HG03139 (cell line): Measurements from ENCODE around the gene AMPD3.

Experiments
- ATAC-seq: cut with Tn5 transposase; IDR thresholded peaks from one replicate; pipeline ENCODE4 v1.9.1; 2021; ENCODE audit not compliant: unreplicated experiment

The AMPD3 gene

GRCh38 chr11:10500757-10501684 lies 46.0 kb downstream of the AMPD3 start:
- ATAC-seq, result no peak

- no peak for ATAC-seq
Observed at GRCh38 chr11:10502065-10502680, 47.1 kb downstream of the AMPD3 start.

DNA sequence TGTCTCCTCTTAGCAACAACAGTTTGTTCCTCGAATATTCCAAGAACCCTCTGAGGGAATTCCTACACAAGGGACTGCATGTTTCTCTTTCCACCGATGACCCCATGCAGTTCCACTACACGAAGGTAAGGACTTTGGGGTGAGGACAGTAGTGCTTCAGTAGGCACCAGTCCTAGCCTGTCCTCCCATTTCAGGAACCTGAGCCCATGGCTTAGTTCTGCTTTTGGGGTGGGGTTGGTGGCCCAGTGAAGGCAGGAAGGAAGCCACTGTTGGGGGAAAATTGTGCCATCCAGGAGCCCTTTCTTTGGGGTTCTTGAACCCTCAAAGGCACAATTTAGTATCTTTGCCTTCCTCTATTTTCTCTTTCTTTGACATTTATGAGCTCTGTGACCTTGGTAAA lies 47.7 kb downstream of the AMPD3 start:
- no peak for ATAC-seq

- no peak for ATAC-seq
Observed at GRCh38 chr11:10503221-10503620, 48.2 kb downstream of the AMPD3 start.

DNA sequence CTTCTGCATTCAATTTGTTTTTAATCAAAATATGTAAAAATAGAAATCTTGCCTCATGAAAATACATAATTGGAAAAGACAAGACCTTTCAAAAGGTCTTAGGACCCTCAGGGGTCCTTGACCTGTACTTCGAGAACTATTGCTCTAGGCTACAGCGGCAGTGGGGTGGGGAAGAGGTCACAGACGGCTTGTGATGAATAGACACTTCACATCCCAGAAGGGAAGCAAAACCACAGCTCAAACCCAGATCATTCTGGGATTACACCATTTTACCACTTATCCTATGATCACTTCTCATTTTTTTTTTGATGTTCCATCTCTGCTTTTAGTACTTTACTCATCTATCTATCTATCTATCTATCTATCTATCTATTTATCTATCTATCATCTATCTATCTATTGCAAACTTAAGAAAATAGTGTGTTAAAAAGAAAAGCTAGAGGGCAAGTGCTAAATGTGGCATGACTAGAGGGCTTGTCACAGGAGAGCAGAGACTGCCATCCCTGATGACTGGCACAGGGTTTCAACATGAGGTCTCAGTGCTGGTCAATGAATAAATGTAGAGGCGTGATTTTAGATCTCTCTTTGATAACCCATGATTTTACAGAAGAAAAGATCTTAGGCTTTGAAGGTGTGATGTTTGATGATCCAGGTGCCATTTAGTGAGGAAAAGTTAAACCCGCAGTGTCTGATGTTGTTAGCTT lies 48.9 kb downstream of the AMPD3 start:
- ATAC-seq, result no peak

DNA sequence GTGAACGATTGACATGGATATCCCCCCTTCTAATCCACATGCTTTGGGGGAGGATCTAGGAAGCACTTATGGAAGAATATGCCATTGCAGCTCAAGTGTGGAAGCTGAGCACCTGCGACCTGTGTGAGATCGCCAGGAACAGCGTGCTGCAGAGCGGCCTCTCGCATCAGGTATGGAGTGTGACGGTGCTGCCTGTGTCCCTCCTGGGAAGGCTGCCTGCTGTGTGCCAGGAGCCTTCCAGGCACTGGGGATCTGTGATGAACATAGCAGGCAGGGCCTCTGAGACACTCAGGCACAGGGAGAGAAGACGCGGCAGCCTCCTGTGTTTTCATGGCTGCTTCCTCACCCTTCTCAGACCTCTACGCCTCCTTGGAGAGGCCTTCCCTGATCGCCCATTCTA lies 49.4 kb downstream of the AMPD3 start:
- ATAC-seq, result no peak

DNA sequence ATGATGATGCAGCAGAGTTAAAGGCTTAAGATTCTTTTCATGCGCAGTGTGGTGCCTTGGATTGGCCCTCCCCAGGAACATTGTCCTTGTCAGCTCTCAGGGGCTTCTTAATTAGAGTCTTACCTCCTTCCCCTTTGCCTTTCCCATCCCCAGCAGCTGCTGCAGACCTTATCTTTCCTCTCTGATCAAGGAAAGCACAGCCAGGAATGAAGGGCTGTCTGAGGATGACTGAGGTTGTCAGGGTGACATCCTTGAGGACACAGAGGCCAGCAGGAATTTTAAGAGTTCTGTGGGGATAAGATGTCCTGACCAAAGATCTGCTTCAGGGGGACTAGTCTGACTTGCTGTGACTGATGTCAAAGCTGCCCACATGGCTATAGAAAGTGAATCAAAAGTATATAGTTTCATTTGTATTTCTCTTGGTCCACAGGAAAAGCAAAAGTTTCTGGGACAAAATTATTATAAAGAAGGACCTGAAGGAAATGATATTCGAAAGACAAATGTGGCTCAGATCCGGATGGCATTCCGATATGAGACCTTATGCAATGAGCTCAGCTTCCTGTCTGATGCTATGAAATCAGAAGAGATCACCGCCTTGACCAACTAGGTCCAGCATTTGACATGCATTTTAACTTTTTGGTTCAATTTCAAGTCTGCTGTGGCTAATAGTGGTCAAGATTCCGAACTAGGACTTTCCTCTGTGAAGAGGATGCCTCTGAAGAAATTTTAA lies 50.4 kb downstream of the AMPD3 start:
- ATAC-seq, result no peak

DNA sequence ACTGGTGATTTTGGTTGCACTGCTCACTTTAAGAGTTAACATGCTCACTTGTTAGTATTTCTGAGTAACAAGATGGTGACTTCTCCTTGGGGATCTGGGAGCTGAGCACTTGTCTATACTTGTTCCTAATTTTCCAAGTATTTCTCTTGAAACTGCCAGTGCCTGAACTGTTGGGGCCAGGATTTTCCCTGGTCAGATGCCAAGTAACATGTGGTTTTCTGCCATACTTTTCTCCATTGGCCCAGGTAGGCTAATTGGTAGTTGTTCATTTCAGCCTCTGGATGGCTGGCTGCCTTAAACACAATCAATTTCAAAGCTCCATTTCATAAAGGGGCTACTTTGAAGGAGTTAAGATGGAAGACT lies 50.9 kb downstream of the AMPD3 start:
- no peak for ATAC-seq

DNA sequence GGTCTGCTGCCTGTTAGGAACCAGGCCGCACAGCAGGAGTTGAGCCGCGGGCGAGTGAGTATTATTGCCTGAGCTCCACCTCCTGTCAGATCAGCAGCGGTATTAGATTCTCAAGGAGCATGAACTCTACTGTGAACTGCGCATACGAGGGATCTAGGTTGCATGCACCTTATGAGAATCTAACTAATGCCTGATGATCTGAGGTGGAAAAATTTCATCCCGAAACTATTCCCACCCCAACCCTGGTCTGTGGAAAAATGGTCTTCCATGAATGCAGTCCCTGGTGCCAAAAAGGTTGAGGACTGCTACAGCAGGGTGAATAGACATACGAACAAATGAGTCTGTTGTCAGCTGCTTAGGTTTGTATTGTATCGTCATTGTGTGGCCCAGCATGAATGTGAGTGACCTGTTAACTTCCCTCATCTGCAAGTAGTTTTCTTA lies 56.1 kb downstream of the AMPD3 start:
- no peak for ATAC-seq

- no peak for ATAC-seq
Observed at GRCh38 chr11:10514202-10514601, 59.1 kb downstream of the AMPD3 start.

DNA sequence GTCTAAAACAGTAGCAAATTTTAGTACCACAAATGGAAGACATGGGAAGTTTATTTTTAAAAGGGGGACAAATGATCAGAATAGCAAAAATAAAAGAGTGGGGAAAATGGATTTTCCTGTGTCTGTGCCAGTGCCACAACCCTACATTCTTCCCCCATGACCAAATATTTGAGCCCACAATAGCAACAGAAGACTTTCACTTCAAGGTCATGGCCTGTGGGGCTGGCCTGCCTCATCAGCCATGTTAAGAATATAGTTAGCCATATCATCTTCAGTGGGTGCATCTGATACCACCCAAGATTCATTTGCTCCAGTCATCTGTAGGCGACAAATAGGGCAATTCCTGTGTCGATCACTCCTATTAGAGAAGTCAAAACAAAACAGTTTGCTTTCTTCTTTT lies 59.6 kb downstream of the AMPD3 start:
- no peak for ATAC-seq

- ATAC-seq, result no peak
Observed at GRCh38 chr11:10515418-10515817, 60.4 kb downstream of the AMPD3 start.

GRCh38 chr11:10518123-10518522 lies 63.1 kb downstream of the AMPD3 start:
- ATAC-seq, result no peak

- no peak for ATAC-seq
Observed at GRCh38 chr11:10518891-10519290, 63.8 kb downstream of the AMPD3 start.

DNA sequence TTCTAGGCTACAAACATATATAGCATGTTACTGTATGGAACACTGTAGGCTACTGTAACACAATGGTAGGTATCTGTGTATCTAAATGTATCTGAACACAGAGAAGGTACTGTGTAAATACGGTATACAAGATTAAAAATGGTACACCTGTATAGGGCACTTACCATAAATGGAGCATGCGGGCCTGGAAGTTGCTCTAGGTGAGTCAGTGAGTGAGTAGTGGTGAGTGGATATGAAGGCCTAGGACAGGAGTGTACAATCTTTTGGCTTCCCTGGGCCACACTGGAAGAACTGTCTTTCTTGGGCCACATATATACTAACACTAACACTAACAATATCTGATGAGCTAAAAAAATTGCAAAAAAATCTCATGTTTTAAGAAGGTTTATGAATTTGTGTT lies 64.6 kb downstream of the AMPD3 start:
- no peak for ATAC-seq

DNA sequence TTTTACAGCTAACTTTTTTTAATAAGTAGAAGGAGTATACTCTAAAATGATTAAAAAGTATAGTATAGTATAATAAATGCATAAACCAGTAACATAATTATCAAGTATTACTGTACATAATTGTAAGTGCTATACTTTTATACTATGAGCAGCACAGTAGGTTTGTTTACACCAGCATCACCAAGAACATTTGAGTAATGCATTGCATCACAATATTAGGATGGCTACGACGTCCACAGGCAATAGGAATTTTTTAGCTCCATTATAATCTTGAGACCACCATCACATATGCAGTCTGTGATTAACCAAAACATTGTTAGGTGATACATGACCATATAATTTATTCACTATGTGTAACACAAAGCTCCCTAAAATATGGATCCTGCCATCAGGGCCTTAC lies 65.5 kb downstream of the AMPD3 start:
- ATAC-seq, result no peak

- no peak for ATAC-seq
Observed at GRCh38 chr11:10522276-10522675, 67.2 kb downstream of the AMPD3 start.

GRCh38 chr11:10522921-10523320 lies 67.9 kb downstream of the AMPD3 start:
- no peak for ATAC-seq

- no peak for ATAC-seq
Observed at GRCh38 chr11:10524471-10524870, 69.4 kb downstream of the AMPD3 start.

GRCh38 chr11:10526974-10527918 lies 72.2 kb downstream of the AMPD3 start:
- peak; percentile 61 for ATAC-seq
